ENCODE data around the gene TBRG4.
"Not testable (repeated sequence)": the region's sequence is repeated elsewhere in the genome, so short reads cannot be mapped to it uniquely, and the experiment has no call there.

The TBRG4 gene

DNA sequence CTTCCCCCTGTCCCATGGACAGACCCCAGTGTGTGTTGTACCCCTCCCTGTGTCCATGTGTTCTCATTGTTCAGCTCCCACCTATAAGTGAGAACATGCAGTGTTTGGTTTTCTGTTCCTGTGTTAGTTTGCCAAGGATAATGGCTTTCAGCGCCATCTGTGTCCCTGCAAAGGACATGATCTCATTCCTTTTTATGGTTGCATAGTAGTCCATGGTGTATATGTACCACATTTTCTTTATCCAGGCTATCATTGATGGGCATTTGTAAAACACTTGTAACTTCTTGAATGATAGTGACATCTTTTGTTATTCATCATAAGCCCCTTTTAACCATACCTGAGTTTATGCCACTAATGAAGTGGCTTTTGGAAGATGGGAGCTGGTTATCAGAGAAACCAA is 2.8 kb upstream of the TBRG4 start:
- DNase-seq, result not testable (repeated sequence)

DNA sequence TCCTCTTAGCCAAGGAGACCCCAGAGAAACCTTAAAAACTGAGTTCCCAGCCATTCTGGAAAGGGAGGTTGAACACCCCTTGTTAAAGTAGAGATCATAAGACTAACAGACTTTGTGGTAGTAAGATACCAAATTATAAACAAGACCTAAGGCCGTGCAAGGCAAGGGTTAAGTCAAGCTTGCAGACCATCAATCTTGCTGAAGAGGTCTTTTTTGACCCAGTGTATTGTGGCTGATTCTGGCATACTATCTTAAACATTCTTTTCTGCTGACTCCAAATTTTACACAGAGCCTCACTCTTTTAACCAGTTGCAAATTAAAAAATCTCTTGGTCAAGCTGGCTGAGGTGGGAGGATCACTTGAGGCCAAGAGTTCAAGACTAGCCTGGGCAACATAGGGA is 1.2 kb upstream of the TBRG4 start:
- no peak for DNase-seq

DNA sequence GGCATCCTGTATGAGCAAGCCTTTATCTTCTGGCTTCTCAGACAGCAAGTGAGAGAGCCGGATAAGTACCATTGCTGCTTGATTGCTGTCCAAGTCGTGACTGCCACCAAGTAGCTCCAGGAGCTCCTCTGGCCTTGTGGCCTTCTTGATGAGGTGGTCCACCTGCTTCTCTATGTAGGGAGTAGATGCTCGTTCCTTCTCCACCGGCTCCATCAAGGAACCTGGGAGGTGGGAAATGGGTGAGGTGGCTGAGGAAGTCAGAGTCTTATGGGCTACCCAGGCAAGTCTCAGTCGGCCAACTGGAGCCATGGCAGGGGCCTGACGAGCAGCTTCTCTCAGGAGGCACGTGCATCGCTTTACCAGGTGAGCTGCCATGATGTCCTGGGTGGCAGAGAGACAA is 2.6 kb downstream of the TBRG4 start:
- DNase-seq, result no peak

DNA sequence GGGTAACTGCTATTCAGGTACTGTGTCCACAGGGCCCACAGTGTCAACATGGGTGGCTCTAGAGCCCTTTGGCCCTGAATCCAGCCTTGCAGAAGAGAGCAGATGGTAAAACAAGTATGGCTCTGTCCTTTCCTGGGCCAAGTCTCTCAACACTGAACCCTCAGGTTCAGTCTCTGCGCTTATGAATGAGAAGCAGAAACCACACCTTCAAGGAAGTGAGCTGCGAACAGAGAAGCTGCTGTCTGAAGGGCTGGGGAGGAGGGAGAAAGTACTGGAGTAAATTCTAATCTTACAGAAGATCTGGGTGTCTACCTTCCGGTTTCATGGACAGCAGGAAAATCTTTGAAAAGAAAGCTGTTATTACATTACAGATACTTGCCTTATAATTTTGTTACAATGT is 4.1 kb downstream of the TBRG4 start:
- no peak for DNase-seq

DNA sequence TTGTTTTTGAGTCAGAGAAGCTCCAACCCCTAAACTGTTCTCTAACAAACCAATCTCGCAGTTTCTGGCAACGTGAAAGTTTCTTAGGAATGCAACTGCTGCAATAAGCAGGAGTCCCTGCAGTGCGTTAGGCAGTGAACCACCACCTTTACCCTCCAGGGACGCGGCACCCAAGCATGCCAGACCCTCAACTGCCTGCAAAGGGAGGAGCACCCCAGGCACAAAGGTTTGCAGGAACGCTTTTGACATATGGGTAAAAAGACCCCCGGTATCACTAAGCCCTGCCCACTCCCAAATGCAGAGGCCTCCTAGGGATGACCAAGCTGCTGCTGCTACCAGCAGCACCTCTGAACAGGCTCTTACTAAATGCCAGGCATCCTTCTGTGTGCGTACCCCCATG is 4.7 kb downstream of the TBRG4 start:
- DNase-seq, result no peak

DNA sequence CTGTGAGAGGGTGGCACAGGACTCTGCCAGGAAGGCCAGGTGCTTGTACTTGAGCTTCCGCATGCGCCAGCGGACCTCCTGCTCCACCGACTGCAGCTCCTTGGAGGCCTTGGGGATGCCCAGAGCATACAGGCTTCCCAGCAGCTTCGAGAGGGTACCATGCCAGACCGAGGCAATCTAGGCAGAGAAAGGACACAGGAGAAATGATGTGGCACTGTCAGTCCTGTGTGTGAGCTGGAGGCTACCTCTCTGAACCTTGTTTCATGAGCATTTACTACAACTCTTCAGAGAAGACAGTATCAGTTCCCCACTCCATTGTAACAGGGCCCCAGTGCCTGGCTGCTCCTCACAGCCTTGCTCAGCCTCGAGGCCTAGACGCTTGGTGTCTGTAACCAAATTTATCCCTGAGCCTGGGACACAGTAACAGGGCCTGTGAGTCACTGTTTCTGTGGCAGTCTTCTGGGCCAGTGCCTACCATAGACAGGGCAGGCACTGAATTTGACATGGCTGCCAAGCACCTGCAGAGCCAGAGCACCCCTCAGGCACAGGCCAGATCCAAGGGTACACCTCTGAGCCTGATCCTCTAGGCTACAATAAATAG is 5.8 kb downstream of the TBRG4 start:
- no peak for DNase-seq

DNA sequence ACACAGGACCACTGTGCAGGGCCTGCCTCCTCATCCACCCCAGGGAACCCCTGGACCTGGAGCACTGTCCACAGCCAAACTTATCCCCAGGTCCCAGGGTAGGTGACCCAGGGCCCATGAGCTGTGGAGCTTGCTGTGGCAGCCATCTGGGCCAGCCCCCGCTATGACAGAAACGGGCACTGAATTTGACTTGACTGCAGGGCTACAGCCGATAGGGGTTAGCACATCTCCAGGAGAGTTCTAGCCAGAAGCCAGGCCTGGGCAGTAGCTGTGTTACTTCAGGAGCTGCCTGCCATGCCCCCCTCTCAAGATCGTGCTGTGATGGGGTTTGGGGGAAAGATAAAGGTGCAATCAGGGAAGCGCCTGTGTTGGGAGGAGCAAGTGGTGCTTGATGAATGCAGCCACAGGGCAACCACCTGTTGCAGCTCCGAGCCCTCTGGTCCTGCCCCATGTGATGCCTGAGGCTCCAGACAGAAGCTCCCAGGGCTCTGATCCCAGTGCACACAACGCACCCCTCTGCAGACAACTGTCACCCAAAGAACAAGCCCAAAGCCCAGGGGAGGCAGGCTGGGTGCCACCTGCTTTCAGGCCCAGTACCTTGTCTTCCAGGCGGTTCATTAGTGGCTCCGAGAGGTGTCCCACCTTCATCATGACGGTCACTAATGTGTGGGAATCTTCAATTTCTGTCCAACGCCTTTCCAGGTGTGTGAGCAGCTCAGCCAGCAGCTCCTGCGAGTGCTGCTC is 6.5 kb downstream of the TBRG4 start:
- no peak for DNase-seq

DNA sequence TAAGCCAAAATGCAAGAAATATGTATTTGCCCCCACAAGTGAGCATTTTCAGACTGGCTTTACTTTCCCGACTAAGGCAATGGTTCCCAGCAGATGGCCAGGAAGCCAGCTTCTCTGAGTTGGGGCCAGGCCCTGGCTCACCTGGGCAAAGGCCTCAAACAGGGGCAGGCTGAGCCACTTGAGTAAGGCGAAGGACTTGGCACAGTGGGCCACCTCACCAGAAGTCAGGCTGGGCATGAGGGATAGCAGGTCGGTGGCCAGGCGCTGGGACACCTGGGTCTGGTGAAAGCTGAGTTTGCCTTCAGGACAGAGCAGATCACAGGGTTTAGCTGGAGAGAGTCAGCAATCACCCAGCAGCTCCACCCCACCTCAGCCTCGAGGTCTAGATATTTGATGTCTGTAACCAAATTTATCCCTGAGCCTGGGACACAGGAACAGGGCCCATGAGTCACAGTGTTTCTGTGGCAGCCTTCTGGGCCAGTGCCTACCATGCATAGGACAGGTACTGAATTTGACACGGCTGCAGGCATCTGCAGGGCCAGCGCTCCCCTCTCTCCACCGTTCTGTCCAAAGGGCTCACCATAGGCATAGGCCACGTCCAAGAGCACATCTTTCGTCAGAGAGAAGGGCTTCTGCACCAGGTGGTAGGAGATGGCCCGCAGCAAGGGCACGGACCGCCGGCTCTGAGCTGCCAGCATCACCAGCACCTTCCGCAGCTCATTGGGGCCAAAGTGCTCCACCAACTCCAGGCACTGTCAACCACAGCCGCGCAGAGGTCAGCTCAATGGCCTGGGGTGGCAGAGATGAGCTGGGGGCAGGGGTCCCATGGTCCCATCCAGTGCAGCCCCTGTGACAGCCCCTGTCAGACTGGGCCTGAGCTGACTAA is 7.3 kb downstream of the TBRG4 start:
- DNase-seq, result no peak

DNA sequence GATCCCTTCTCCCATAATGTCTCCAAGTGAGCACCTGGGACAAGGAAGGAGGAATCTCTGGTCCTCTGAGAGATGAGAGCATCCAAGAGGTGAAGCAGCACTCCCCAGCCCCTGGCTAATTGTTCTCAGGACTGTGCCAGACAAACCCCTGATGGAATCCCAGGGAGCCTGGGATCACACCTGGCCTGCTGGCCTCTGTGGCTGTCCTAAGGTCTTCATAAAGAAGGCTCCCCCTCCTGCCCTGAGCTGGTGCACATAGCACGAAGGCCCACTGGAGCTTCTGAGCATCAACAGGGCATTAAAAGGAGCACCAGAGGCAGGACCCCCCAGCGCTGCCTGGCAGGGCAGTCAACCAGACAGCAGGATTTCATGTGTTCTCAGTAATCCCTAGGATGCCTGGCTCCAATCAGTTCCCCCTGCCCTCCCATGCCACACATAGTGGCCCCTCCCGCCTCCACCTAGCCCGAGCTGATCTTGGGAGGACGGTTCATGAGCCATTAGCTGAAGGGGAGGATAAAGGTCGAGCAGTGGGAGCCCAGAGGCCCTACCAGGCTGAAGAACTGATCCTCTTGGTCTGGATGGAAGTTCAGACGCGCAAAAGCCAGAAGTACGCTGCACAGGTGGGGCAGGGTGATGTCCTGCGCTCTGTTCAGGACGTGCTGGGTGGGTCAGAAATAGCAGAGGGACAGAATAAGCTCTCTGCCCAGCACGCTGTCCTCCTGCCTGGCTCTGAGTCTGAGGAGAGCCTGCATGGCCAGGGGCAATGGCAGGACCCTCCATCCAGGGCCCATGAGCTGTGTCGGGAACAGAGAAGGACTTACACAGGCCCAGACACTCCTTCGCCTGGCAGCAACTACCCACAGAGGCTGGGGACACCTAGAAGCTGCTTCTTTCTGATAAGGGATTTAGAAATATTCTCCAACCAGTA is 8.4 kb downstream of the TBRG4 start:
- DNase-seq, result no peak

DNA sequence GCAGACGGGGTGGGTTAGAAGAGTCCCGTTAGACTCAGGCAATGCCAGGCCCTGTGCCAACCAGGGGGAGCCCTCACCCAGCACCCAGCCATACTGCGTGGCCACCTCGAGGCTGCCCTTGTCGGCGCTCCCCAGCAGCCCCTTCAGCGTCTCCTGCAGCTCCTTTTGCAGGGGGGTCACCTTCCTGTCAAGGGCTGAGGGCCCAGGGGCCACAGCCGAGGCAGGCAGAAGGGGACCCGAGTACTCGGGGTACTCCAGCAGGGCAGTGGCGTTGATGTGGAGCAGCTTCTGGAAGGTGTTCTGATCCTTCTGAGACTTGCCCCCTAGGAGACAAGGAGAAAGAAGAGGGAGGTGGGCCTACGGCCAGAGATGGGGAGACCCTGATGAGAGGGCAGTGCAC is 9.7 kb downstream of the TBRG4 start:
- DNase-seq, result no peak

DNA sequence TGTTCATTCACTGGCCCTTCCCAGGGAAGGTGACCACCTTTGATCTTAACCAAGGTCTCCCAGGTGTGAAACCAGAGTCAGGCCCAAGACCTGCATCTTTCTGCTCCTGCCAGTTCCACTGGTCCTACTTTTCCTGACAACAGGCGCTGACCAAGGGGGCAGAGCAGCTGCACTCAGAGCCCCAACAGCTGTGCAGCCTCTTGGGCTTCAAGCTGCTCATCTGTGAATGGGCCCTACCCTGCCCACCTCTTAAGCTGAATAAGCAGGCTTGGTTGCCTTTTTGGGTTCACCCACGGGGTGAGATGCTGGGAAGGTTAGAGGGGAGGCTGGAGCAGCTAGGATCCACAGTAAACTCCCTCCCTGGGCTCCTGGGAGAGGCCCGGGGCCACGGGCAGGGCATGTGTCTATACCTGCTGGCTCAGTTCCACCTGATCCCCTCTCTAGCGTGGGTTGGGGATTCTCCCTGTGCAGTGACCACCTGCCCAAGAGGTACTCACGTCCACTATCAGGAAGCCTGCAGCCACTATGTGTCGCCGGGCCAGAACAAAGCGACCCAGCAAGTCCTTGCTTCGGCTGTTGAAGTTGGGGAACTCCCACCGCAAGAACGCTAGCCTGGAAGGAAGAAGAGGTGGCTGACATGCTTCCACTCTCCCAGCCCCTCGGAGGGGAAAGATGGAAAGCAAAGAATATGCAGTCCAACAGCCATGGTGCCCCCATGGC is 10.6 kb downstream of the TBRG4 start:
- no peak for DNase-seq

DNA sequence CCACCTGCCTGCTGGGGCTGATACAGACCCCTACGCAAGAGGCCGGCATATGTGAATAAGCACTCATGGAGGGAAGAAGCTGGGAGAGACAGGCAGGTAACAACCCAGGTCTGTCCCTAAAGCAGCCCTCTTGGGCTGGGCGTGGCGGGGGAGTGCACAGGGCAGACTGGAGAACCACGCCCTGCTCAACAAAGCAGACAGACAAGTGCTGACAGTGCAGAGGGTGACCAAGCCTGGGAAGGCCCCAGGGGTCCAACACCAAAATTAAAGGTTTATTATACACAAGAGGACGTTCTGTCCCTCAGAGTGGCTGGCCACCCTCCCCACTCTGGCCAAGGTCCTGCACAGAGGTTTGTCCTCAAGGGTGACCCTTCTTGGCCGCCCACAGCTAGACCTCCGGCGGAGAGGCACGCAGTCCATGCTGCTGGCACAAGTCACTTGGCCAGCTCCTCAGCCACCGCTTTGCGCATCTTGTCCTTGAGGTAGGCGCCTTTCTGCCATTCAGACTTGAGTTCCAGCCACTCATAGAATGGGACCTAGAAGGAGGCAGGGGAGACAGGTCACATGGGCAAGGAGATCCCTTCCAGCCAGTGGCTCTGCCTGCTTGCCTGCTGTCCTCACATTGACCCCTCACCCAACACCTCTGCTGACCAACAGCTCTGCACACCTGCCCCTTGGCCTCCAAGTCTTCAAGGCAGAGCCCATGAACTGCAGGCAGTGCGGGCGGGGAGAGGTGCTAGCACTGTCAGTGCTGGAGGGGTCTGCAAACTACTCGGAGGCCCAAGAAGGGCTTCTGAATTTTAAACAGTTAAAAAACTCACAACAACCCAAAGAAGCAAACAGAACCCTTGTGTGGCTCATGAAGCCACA is 11.4 kb downstream of the TBRG4 start:
- DNase-seq, result no peak

DNA sequence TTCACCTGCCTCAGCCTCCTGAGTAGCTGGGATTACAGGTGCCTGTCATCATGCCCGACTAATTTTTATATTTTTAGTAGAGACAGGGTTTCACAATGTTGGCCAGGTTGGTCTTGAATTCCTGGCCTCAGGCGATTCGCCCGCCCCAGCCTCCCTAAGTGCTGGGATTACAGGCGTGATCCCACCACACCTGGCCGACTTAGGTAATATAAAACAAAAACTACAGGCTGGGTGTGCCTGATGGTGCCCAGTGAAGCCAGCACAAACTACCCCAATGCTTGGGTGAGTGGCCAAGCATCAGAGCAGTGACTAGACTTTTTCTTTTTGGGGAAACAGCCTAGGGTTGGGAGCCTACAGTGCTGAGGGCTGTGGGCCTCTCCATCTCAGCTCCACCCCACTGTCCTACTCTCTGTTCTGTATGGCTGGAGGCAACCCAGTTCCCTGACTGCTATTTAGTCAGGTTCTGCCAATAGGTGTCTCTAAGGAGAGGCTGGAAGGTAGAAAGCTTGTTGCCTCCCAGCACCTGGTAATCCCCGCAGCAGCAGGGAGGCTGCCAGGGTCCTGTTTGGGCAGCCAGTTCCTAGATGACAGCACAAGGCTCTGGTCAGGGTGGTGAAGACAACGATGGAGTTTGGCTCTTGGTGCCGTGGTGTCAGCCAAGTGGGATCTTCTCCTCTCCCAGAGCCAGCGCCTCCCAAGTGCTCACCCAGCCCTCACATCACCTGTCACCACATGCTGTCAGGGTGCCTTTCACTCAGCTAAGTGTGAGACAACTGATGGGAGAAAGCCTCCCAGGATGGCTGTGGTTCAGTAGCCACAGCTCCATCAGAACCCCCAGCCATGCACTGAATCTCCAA is 12.3 kb downstream of the TBRG4 start:
- no peak for DNase-seq

DNA sequence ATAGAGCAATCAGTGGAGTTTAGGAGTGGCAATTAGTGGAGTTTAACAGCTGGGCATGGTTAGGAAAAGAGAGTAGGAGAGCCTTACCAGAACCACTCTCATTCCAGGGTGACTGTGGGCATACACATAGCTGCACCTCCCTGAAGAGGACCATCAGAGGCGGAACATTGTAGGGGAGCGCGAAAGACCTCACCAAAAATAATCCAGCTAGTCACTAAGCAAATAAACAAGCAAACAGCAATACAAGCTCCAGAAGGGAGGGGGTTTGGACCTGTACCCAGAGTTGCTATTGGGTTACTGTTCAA is 18.6 kb downstream of the TBRG4 start:
- no peak for DNase-seq

DNA sequence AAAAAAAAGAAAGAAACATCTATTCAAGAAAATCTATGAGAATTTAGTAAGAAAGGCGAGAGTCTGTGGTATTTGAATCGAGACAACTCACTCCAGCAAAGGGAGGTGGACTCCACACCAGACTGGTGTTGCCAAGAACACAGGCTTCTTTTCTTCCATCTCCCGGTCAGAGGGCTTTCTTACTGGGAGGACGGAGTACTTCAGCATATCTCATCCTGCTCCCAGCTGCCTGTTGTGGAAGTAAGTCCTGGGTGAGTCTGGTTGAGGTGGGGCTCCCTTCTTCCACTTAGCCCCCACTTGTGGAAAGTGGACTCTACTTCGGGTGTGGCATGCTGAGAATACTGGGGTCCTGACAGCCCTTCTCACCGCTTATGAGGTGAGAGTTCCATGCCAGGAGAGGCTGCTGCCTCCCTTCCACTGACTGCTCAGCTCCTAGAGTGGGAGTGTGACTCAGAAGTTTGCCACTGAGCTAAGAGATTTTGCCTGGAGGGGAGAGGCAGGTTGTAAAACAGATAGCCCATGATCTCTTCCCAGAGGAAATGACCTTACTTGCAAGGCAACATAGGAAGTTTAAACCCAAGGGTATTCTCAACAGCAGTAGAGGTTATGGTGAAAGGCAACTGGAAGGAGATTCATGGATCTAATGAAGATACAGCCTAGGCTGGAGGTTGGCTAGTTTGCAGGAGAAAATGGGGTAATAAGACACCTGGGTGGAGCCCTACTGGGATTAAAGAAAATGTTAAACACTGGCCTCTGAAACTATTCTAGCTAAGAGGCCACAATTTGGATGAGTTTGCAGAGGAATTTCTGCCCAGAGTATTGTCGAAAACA is 19.2 kb downstream of the TBRG4 start:
- DNase-seq, result no peak

DNA sequence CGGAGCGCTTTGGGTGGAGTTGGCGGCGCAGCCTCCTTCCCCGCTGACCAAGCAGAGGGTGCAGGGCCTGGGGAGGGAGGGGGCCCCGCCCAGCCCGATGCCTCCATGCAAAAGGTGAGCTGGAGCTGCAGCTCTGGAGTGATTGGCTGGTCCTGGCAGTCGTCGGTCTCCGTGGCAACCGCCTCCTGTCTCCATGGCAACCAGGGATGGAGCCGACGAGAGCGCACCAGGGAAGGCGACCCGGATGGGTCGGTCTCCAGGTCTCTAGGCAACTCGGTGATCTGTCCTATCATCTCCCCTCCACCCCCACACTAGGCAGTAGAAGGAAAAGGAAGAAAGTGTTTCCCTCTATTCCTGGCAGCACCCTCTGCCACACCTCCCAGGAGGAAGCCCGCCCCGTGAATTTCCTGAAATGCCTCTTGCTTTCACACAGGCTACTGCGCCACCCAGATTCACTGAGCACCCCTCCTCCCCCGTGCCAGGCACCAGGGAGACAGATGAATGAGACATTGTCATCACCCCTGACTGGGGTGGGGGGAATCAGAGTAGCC is 22.1 kb downstream of the TBRG4 start:
- peak; percentile 94 for DNase-seq

DNA sequence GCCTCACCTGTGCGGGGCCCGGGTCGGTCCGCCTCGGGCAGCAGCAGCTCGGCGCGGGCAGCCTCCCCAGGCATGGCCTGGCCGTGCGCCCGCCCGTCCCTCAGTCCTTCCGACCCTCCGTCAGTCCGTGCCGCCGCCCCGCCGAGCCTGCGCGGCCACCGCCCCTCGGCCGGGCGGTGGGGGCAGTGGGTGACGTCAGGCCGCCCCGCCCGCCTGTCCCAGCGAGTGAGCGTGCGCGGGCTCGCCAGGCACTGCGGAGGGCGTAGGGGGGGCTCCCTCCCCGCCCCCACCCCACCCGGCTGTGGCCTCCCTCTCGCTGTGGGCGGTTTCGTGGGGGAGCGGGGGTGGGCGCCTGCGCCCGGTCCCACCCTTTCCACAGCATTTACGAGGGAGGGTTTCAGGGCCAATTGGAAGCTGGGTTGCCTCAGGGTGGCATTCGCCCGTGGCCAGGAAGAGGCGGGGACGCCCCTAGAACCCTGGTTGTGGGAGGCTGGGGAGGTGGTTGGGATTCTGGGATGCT is 22.6 kb downstream of the TBRG4 start, which contains the start of gene NACAD:
NACAD (minus strand) TSS at position 149 of the 520 bp plus-strand sequence; CDS start at position 74, 75 bp downstream.
- DNase-seq, result no peak

DNA sequence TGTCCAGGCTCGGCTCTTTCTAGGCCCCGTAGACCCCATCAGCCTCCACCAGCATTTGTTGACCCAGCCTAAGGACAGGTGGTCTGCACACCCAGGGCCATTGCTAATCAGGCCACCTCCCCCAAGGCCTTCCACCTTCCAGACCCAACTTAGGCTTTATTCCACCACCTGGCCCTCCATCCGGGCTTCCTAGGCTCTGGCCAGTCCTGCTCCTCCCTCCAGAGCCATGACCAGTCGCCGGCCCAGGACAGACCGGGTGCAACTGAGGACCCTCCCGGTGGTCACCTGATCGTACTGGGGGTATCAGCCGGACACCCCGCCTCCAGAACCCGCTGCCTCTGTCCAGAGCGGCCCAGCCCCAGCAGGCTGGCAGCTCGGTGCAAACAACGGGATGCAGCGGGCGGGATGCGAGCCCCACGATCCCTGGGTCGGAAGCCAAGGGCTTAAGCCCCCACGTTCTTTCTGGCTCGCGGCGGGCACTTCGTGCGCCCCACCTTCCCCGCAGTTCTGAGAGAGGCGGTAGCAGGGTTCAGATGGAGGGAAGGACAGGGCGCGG is 23.3 kb downstream of the TBRG4 start:
- peak; percentile 48 for DNase-seq
